ENCODE measurements around the gene XXYLT1.

- TF ChIP-seq CTCF (IDR thresholded peaks at IDR 0.05) = no peak
- TF ChIP-seq POLR2AphosphoS5 (IDR thresholded peaks at IDR 0.05) = no peak
- TF ChIP-seq POLR2A (IDR thresholded peaks at IDR 0.05) = no peak
These were observed 207.3 kb downstream of the XXYLT1 start for GRCh38 chr3:195063581-195064193.
